ENCODE results near the gene CHPF.

CHPF gene

DNA sequence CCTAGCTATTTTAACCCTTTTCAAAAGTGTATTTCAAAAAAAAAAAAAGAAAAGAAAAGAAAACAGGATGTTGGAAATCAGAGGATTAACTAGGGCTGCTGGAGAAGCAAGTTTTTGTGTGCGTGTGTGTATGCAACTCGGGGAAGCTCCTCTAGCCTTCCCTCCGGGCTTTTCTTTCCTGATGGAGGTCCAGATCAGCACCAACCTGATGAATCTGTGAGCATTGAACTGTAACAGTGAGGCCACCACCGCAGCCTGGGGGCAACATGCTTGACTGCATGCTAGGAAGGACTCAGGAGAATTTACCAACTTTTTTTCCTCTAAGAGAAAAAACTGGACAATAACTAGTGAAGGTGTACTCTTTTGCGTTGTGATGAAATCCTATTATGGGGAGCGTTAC, 25.4 kb upstream of the CHPF start:
- no peak for DNase-seq (ENCODE audit: low read depth in 2 of 2)

DNA sequence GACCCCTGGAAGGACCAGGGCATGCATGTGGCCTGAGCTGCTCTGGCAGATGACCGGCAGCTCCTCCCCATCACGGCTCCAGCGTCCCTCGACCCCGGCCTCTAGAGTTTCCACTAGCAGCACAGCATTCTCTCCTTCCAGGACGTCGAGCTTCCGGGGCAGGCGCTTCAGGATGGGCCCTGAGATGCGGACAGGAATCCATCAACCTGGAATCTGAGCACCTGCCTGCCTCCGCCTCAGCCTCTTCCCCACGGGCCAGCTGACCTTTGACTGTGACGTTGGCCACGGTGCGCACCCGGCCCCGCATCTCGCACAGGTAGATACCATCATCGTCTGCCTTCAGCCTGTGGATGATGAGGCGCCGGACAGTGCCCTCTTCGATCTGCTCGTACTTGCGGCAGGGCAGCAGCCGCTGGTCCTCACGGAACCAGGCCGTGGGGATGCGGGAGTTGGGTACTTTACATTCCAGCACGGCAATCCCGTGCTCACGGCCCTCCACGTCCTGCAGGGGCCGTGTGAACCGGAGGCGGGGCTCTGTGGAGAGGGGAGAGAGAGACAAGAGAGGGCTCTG, 24.3 kb upstream of the CHPF start:
- DNase-seq (ENCODE audit: low read depth in 2 of 2): no peak

DNA sequence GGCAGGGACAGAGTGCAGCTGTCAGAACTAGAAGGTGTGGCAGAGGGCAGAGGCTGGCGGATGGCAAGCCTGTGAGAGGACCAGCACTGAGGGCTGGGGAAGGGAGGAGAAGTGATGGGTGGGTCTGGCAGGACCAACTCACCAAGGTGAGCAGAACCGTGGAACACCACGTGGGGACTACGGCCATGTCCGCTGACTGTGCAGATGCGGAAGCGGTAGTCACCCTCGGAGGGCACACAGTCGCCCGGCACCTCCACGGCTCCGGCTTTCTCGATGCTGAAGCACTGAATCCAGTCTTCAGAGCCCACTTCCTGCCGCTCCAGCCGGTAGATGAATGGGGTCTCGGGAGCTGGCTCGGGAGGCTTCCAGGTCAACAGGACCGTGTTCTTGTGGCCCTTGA, 23.5 kb upstream of the CHPF start:
- no peak for DNase-seq (ENCODE audit: low read depth in 2 of 2)

DNA sequence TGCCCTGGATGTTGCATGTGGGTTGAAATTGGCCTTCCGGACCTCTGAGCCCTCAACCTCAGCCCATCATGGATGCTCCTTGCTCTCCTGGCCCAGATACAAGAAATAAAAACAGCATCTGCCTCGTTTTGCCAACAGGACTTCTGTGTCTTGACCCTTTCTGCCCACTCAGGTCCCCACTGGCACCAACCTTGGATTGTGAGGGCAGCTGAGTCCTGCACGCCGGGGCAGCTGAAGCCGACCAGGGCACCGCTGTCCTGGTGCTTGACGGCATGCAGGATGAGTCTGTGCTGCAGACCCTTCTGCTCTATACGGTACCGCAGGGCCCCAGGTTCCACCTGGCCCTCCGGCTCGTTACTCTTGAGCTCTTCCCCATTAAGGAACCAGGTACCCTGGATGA, 23.0 kb upstream of the CHPF start:
- DNase-seq (ENCODE audit: low read depth in 2 of 2): no peak

DNA sequence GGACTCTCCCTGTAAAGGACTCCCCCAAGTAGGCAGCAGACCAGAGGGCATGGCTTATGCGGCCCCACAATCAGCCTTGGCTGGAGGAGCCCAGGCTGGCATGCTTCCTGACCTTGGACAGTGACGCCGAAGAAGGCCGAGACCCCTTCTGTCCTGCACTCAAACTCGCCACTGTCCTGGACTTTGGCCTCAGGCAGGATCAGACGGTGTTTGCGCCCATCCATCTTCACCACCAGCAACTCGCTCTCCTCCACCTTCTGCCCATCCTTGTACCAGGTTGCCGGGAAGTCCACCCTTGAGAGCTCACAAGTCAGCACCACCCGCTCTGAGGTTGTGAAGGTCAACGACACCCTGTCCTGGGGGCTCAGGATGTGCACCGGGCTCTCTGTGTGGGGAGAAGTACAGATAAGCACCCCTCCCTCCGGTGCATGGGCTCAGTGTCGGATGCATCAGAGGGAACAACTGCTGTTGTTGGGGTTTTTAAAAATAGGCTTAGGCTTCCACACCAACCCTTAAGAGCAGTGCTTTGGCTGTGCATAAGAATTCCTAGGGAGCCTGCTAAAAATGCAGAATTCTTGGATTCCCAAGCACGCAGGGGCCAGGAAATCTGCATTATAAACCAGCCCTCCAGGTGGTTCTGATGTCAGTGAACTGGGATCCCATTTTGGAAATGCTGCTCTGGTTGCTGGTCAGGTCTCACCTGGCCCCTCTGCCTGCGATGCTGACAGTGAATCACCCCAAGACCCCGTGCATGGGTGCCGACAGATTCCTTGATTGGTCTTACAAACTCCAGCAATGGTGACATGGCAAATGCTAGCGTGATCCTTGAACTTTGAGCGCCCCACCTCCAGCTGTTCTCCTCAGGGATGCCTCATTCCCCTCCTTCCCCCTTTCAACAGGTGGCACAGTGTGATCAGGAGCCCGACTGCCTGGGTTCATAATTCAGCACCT, 21.8 kb upstream of the CHPF start:
- DNase-seq (ENCODE audit: low read depth in 2 of 2): no peak

DNA sequence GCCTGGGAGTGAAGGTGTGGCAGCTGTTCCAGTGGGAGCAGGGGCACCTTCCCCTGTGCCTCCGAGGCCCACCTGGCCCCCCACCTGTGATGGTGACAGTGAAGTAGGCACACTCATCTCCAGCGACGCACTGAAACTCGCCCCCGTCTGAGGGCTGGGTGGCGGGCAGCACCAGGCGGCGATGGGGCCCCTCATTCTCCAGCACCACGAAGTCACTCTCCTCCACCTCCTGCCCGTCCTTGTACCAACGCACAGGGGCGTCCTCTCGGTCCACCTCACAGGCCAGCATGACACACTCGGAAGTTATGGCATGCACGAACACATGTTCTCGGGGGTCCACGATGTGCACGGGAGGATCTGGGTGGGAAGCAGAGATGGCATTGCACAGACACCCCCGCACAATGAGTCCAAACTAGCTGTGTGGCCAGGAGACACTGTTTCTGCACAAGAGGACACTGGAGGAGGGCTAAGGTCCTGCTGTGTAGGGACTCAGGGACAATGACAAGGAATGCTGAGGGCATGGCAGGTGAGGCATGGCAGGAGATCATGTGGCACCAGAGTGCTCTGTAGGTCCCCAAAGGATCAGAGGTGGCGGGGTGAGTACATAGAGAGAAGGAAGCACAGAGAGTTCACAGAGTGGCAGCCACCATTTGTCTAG, 19.8 kb upstream of the CHPF start:
- no peak for DNase-seq (ENCODE audit: low read depth in 2 of 2)

DNA sequence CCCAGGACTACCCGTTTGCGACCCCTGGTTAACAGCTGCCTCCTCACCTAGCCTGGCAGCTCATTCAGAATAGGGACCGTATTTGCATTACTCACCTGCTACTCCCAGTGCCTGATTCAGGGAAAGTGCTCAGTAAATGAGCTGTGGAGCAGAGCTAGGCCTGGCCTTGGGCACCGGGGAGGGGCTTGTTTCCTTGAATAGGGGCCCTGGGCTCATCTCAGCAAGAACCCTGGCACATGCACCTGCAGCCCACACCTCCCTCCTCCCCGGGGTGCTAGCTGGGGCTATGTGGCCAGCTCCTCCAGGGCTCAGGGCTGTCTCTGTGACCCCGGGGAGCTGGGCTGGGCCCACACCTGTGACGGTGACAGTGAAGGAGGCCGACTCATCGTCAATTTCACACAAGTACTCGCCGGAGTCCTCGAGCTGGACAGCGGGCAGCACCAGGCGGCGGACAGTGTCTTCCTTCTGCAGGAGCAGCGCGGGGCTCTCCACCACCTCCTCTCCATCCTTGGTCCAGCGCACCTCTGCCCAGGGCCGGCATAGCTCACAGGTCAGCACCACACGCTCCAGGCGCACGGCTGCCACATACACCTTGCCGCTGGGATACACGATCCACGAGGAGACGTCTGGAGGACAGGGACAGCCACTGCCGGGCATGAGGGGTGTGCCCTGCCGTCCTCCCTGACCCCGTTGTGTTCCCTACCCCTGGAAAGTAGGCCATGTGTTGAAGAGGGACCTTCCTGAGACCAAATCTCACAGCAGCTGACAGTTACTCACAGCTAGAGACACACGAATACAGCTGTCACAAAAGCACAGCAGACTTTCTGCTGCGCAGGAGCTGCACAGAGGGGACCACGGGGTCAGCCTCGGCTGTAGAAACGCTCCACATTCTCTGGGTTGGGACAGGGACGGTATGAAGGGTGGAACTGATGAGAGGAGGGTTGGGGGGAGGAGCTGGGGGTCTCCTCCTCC, 18.7 kb upstream of the CHPF start:
- DNase-seq (ENCODE audit: low read depth in 2 of 2): no peak

DNA sequence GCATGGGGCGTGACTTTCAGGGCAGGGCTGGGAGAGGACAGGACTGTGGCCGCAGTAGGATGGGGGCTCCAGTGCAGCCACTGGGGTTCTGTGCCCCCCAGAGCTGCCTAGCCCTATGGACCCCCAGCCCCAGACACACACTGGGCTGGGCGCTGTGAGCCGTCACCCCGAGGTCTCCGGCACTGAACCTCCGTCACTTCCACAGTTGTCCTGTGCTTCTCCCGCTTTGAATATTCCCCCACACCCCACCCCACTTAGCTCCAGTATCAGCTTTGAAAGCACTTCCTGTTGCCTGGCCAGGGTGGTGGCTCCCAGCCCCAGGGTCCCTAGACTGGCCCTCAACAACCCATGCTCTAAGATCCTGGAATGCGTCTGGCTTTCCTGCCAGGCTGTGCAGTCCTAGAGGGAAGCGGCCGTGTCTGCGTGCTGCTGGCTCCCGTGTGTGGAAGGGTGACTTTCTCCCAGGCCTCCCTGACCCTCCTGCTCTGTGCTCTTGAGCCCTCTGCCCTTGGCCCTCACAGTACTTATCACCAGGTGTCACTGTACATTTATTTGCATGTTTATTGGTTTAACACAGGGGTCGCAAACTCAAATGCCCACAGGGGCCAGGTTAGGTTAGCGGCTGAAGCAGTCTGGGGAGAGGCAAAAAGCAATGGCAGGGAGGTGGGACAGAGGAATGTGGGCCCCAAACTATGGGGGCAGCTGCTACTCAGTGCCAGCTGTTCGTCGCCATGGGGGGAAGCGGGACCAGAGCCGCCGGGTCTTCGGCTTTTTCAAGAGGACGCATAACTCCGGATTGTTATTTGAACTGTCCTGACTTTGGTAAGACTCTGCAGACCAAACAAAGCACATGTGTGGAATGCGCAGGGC, 17.8 kb upstream of the CHPF start:
- DNase-seq (ENCODE audit: low read depth in 2 of 2): no peak

DNA sequence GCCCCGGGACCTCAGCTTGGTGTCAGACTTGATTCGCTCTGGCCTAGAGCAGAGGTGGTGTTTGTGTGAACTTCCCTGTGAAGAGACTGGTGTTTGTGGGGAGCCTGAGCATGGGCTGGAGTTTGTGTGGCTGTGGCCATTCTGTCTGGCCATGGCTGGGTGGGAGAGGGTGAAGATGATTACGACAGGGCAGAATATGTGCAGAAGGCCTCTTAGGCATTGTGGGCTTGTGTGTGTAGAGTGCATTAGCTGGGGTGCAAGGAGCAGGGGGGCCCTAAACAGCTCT, 17.2 kb upstream of the CHPF start:
- DNase-seq (ENCODE audit: low read depth in 2 of 2): no peak

DNA sequence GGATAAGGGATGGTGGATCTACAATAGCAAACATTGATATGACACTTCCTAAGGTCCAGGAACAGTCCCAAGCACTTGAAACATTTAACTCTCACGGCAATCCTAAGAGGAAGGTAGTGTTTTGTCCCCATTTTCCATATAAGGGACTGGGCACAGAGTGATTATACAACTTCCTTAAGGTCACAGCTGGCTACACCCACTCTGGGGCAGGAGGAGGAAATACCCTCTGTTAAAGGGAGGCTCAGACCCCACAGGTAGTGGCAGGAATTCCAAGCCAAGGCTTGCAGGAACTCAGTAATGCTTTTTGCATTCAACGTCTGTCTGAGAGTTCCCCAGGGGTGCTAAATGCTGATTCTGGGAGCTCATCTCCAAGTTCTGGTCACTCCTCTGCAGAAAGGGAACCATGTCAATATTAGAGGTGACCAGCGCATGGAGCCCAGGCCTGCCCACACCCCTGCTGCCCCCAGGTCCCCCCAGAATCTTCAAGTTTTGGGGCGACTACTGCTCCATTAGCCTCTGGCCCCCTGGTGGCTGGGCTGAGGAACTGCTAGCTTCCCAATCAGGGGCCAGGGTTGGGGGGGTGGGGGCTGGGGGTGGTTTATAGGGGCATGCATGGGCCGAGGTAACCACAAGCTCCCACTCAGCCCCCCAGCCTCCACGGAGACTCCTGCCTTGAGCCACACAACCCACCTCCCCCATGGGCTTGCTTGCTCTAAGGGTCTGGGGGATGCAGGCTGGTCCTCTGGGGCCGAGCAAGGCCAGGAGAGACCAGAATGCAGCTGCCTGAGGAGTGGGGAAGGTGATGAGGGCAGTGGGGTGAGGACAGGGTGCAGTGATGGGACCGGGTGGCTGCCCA, 16.7 kb upstream of the CHPF start:
- DNase-seq (ENCODE audit: low read depth in 2 of 2): no peak

DNA sequence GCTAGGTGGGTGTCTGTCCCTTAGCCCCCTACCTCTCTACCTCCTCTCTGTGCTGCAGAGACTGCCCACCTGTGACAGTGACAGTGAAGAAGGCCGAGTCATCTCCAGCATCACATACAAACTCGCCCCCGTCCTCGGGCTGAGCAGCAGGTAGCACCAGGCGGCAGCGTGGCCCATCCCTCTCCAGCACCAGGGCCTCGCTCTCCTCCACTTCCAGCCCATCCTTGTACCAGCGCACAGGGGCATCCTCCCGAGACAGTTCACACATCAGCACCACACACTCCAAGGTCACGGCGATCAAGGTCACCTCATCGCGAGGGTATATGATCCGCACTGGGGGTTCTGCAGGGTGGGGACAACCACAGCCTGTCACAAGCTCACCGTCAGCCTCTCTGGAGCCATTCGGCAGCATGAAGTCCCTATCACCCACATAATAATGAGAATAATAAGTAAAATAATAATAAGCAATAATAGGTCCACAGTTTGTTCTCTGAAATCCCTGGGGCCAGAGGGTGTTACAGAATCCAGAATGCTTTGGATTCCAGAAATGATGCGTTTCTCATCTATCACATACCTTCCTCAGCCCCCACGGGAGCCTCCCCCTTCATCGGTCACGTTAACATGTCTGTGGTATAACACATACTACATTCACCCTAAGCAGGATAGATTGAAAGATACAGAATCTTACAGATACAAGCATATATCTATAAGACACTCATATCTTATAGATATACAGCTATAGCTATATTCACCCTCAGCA, 15.7 kb upstream of the CHPF start:
- no peak for DNase-seq (ENCODE audit: low read depth in 2 of 2)

DNA sequence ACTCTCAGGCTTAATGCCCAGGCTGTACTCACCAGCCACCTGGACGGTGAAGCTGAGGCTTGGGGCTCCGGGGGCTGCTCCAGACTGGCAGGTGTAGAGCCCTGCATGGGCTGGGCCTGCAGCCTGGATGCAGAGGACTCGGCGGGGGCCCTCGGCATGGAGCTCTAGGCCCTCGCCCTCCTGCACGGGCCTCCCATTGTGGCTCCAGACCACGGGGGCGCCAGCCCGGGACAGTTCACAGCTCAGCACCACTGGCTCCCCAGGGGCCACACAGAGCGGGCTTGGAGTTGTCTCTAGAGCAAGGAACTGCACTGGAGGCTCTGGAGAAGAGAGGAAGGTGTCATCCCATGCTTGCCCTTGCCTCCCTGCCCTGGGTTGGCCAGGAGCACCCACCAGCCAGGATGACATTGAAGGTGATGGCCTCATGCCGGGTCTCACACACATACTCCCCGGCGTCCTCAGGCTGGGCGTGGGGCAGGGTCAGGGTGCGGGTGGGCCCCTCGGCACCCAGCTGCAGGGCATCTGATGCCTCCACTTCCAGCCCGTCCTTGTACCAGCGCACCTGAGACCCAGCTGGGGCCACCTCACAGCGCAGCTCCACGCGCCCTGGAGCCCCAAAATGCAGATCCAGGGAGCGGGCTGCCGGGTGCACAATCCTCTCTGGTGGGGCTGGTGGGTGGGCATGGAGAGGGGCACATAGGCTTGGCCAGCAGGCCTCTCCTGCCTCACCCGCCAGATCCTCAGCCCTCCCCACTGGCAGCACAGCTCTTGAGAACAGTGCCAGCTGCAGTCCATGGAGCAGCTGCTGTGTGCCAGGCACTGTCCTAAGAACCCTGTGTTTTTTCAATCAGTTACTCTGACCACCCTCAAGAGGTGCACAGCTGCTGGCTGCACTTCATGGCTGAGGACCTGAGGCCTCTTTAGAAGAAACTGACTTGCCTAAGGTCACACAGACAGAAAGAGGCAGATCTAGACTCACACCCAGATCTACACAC, 14.5 kb upstream of the CHPF start:
- no peak for DNase-seq (ENCODE audit: low read depth in 2 of 2)

DNA sequence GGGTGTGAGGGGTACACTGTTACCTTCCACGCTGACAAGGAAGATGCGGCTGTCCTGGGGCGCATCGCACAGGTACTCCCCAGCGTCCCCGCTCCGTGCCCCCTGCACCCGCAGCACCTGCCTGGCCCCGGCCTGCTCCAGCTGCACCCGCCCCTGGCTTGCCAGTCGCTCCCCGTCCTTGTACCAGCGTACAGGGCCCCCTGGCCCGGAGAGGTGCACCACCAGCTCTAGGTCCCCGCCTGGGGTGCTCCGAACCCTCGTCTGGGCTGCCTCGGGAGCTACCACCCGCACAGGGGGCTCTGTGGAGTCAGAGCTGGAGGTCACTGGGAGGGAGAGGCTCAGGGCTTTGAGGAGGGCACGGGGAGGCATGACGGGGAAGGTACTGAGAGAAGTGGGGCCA, 13.7 kb upstream of the CHPF start:
- no peak for DNase-seq (ENCODE audit: low read depth in 2 of 2)

DNA sequence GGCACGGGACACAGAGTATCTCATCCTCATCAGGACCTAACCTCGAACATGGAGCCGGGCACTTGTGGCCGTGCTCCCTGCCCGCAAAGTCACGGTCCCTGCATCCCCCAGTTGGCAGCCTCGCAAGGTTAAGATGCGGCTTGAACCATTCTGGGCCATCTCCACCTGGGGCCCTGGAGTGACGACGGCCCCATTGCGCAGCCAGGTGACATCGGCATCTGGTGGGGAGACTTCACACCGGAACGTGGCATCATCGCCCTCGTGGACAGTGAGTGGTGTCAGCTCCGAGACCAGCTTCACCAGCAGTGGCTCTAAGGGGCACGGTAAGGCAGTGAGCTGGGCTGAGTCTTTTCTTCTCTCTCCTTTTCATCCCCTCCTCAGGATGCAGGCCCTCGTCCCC, 12.8 kb upstream of the CHPF start:
- DNase-seq (ENCODE audit: low read depth in 2 of 2): no peak

DNA sequence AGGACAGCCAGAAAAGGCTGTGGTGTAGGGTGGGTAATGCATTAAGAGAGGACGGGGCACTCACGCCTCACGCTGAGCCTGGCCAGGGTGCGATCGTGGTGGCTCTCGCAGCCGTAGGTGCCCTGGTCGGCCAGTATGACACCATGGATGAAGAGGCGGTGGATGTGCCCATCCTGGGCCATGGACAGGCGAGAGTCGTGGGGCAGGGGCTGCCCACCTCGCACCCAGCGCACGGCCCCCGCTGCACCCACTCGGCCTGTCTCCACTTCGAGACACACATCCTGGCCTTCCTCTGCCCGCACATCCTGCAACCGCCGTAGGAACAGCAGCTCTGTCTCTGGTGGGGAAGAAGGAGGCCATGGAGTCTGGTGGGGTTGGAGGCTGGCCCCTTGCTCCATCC, 12.3 kb upstream of the CHPF start:
- DNase-seq (ENCODE audit: low read depth in 2 of 2): no peak

DNA sequence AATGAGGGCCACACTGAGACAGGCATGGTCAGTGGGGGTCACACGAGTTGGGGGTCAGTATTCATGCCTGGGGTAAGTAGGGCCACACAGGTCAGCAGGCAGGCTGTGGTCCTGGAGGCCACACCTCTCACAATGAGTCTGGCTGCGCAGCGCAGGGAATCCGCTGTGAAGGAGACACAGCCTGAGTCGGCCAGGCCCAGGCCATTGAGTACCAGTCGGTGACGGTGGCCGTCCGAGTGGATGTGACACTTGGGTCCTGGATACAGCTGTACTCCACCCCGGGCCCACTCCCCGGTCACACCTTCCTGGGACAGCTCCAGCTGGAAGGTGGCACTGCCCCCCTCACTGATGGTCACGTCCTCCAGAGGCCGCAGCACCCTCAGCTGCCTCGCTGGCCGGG, 10.7 kb upstream of the CHPF start:
- DNase-seq (ENCODE audit: low read depth in 2 of 2): no peak

DNA sequence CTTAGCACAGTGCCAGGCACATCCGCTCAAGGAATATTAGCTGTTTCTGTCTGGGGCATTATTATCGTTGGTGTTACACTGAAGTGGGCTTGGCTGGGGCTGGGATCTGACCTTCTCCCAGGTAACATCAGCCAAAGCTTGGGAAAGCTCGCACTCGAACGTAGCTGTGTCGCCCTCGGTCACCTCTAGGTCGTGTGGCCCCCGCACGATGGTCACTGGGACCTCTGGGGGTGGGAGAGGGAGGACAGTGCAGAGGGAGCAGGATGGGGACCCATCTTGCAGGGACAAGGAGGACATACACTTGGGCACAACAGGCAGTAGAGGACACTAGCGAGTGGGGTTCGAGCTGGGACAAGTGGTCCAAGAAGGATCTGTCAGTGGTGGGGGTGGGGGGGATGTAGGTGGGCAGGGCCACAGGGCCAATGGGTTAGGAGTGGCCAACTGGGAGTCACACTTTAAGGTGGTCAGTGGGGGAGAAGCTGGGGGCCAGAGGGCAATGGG, 9.9 kb upstream of the CHPF start:
- DNase-seq (ENCODE audit: low read depth in 2 of 2): no peak

DNA sequence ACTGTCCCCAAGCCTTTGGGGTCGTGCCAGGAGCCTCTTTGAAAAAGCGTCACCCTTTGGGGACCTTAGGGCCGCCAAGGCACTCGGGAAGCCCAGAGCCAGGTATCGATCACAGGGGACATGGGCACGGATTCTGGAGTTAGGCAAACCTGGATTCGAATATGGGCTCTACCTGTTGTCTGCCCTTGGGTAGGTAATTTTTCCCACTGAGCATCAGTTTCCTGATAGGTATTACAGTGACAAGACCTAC, 9.5 kb upstream of the CHPF start:
- no peak for DNase-seq (ENCODE audit: low read depth in 2 of 2)
